Mesenteric fat pad (tissue), 1 donor: ENCODE results near the gene SLBP. TPM values are rescaled to one million over a fixed set of nuclear protein-coding genes. Genes with fewer than 3 reads are reported as not detected.
"Not testable (repeated sequence)": the region's sequence is repeated elsewhere in the genome, so short reads cannot be mapped to it uniquely, and the experiment has no call there.

ENCODE experiments used
- DNase-seq: peaks from one replicate; pipeline ENCODE4 v3.0.0-alpha.2; 2020; ENCODE audit warnings: low spot score
- total RNA-seq: library from RNA; stranded (reverse); fragmentation: NEBNext Ultra II Directional; extraction: Animal tissue kit (Norgen Biotek cat#: 25700); gene quantifications from one replicate; pipeline ENCODE4 v1.2.1, GENCODE V29; 2021
- donor health status: DM: yes; HTN: yes; CAD: no.

Gene SLBP
- total RNA-seq, 1 donor from 2014 or later: 31.2 TPM

DNA sequence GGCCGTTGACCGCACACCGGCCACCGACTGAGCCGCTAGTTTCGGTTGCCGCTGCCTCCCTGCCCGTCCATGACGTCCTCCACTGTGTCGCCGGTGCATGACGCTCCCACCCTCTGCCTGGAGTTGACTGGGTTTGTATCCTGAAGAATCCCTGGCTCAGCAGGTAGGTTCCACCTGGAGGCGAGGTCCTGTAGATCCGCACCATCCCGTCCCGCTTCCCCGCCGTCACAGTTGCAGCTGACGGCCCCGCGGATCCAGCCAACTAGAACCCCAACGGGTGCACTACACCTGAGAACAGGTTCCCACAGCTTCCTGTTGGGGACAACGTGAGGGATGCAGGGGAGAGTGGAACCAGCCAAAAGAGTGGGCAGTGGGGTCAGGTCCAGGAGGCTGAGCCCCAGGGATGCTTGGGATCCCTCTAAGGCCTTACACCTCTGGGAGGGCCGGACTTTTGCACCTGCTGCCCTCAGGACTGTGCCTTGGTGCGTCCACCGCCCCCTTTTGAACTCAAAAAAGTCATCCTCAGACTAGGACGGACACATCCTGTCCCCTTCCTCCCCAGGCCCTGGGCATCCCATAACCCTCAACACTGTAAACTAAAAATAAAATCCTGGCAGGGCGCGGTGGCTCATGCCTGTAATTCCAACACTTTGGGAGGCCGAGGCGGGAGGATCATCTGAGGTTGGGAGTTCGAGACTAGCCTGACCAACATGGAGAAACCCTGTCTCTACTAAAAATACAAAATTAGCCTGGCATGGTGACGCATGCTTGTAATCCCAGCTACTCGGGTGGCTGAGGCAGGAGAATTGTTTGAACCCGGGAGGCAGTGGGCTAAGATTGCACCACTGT, 1.1 kb upstream of the SLBP start:
- no peak for DNase-seq

DNA sequence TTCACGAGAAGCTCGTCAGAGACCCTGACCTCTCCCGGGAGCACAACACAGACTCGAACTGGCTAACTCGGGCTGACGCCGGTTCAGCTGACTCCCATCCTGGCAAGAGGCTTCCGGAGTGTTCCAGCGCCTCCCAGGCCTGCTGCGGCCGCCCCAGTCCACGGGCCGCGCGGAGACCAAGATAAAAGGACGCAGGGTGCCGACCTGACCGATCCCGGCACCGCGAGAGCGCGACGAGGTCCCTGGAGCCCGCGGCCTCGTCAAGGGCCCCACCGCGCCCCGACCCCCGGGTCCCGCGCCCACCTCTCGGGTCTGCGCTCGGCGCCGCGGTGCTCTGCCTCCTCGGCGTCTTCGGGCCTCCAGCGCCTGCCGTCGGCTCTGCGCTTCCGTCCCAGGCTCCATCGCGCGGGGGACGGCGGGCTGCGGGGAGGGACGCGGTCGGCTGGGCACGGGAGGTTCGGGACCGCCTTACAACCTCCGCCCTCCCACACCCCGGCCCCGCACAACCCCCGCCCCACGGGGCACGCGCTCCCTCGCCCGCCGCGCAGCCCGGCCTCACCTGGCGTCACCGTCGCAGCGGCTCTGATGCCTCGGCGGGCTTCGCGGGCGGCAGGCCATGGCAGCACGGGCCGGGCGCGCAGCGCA, 426 bp downstream of the SLBP start:
- no peak for DNase-seq

DNA sequence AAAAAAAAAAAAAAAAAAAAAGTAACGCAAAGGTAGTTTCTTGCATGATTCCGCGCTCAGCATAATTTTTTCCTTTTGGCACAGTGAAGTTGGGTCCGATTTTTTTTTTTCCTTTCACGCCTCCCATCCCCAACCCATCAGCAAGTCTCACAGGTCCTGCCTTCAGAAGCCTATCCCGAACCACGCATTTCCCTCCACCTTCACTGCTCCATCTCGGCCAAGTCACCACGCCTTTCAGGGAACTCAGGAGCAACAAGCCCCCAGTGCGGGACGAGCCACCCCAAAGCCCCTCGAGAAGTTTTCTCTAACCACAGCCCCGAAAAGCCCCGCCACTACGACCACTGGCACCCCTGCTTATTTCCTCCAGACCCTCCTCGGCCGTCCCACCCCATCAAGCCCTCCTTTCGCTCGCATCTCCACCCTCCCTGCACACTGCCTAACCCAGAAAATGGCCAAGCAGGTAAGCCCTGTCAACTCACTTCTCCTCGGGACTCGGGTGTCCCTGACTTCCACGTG, 1.0 kb downstream of the SLBP start:
- DNase-seq: no peak

DNA sequence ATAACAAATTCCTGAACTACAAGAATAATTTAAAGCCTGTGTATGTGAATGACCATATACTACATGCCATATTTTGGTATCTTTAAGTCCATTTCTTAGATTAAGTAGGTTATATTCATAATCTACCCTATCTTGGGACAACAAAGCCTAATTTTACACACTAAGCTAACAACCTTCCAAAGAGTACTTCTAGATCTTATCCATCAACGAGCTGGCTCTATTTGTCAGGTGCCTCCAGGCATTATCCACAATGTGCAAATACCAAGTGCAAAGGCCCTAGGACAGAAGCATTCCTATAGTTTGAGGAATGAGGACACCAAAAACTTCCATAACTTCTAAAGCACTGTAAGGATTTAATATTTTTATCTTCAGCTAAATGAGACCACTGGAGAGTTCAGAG, 3.5 kb downstream of the SLBP start:
- no peak for DNase-seq

DNA sequence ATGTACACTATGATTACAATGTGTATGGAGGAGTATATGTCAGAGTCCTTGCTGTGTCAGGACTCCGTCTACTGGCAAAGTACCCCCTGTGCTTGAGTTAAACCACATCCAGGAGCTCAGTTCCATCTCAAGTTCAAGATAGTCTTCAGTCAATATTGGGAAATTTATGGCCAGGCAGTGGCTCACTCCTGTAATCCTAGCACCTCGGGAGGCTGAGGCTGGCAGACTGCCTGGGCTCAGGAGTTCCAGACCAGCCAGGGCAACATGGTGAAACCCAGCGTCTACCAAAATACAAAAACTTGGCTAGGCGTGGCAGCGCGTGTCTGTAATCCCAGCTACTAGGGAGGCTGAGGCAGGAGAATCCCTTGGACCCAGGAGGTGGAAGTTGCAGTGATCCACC, 5.8 kb downstream of the SLBP start:
- no peak for DNase-seq

DNA sequence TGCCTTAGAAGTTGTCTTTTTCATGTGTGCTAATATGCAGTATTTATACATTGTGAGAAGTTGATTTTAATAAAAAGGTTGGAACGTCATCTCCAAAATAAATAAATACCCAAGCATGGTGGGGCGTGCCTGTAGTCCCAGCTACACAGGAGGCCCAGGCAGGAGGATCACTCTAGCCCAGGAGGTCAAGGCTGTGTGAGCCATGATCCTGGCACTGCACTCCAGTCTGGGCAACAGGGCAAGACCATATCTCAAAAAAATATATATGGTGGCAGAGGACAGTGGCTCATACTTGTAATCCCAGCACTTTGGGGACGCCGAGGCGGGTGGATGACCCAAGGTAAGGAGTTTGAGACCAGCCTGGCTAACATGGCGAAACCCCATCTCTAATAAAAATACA, 6.4 kb downstream of the SLBP start:
- no peak for DNase-seq

DNA sequence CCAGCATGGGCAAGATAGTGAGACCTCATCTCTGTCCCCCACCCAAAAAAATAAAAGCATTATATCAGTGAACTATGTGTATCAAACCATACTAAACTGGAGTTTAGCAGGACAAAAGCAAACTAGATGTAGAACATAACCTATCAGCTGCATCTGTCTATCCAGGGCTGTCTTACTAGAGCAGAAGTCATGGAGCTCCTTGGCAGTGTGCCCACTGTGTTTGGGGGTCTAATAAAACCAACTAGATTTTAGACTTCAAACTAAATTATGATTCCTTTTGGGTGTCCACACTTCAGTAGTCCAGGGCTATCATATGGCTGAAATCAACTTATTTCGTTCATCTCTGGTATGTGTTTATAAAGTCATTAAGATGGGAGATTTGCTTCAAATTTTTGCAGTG, 8.3 kb downstream of the SLBP start:
- DNase-seq: no peak

DNA sequence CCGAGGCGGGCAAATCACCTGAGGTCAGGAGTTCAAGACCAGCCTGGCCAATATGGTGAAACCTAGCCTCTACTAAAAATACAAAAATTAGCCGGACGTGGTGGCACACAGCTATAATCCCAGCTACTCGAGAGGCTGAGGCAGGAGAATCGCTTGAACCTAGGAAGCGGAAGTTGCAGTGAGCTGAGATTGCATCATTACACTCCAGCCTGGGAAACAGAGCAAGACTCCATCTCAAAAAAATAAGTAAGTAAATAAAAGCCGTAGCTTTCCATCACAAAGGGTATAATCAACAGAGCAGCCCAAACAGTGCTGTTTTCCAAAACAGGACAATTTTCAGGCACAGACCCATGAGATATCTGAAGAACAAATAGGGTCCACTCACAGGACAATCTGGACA, 10.4 kb downstream of the SLBP start:
- DNase-seq: not testable (repeated sequence)

DNA sequence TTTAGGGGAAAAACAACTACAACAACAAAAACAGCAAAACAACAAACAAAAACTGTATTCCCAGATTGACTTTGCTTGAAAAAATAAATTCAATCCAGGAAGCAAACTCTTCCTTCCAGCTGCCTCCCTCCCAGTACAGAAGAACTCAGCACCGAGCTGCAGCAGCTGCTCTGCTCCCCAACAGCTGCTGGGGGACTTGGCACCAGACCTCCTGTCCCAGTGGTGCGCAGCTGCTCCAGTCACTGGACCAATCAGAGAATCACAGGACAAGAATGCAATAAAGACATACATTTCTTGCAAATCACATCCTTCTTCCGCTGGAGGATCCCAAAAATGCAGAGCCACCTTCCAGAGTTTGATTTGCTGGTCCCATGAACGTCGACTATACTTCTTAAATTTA, 16.2 kb downstream of the SLBP start:
- no peak for DNase-seq

DNA sequence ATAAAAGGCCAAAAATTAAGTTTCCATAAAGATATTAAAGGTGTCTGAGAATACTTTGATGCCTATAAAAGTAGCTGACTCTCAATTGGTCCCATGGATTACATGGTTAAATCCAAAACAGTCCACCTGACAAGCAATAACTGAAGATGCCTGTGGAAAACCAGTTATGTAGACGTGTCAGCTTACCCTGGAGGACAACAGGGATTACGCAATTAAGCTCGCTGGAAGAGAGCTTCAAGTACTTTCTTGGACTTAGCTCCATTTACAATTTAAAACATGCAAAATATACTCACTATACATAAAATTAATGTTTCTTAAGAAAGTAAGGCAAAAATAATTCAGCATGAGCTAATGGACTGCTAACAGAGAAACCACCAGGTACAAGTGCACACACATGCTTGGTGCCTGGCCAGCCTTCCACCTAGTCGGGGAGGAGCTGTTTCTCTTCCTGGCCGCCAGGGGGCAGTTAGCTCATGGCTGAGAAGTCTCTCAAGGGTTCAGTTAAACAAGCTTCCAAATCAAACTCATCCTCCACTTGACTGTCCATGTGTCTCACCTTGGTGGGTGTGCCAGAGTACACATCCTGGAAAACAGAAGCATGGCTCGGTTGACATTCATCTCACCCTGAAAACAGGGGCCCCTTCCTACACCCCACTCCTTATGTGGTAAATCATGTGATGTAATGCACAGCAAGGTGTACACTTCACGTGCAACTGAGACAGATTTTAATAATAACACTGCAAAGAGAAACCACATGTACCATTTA, 18.8 kb downstream of the SLBP start:
- no peak for DNase-seq

DNA sequence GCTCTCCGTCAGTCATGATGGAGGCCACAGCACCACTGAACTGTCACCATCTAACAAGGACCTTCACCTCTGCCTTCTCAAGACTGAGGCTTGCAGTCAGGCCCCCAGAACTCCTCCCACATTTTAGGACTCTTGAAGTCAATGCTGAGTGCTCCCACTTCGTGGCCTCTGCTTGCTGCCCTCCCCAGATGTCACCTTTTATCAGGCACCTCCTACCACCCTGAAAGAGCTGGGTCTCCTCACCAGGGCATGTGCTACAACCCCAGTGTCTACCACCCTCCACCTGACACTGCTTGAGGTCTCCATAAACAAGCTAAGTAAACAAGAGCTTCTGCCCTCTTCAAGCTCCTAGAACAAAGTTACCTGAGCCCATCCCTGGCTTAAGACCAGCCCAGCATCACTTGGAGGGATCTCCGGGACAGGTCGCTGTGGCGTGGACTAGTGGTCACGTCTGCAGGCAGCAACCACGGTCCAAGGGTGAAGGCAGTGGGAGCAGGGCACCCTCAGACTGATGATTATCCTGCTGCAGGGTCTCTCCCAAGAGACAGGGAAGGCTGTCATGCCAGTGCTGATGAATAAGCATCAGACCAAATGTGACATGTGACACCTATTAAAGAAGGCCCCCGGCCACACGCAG, 20.3 kb downstream of the SLBP start:
- no peak for DNase-seq

DNA sequence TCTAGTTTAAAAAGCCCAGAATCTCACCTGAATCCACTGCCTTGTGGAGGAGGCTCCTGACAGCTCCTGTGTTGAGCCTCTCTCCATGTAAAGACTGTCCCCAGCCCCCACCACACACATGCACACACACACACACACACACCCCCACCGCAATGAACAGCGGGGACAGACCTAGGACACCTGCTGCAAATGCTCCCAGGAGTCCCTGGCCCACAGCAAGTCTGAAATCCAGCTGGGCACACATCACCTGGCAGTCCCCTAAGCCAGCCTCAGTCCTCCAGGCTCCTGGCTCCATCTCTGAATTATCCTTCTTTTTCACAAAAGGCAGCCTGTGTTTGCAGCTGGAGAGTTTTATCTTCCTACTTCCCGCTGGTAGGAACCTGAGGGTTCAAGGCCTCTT, 21.4 kb downstream of the SLBP start:
- no peak for DNase-seq

DNA sequence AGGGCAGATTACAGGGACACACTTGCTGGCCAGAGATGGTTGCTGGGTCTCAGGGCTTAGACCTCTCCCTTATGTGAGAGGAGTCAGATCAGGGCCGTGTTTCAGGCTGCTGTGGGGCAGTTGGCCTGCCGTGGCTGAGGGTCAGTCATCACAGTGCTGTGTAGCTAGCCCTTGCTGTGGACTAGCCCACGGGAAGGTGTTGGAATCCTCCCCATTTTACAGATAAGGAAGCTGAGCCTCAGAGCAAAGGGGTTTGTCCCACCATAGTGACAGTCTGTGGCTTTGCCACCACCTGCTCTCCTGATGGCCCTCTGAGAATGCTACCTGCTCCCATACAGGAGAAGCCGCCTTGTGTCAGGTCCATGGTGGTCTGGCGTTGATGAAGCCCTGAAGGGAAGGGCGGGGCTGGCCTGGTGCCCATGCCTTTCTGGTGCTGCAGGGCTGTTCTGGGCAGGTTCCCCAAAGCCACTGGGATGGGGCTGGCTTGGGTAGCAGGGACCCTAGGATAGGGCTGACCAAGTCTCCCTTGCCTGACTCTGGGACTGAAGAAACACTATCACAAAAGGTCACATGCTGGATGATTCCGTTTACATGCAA, 25.6 kb downstream of the SLBP start:
- DNase-seq: no peak

DNA sequence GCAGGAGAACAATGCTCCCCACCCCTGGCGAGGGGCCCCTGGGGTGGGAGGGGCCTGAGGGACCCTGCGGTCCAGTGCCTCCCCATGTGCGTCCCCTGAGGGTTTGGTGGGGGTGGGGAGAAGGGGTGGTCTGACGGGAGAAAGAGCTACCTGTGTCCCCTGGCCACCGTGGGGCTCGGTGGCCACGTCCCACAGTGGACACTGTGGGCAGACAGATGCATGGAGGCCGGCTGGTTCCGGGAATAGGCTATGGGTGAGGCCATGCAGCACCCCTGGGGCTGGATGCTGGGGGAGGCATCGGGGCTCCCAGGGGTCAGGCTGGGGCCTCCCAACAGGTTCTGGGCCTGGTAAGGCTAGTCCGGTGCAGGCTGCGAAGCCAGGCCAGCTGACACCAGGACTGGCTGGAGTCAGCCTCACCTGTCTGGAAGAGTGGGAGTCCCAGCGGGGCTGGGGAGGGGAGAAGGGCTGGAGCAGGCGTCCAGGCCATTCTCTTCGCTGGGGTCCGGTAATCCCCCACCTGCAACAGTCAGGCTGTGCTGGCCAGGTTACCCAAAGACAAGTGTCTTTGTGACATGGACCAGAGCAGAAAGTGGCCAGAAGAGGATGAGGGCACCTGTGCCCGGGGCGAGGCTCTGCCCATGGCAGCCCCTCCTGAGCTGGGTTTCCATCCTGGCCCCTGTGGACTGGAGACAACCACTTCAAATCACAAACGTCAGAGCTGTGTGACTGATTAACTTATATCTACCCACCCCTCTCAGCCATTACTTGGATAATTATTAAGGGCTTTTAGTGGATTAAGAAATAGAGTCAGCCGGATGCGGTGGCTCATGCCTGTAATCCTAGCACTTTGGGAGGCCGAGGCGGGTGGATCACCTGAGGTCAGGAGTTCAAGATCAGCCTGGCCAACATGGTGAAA, 26.6 kb downstream of the SLBP start:
- DNase-seq: no peak

DNA sequence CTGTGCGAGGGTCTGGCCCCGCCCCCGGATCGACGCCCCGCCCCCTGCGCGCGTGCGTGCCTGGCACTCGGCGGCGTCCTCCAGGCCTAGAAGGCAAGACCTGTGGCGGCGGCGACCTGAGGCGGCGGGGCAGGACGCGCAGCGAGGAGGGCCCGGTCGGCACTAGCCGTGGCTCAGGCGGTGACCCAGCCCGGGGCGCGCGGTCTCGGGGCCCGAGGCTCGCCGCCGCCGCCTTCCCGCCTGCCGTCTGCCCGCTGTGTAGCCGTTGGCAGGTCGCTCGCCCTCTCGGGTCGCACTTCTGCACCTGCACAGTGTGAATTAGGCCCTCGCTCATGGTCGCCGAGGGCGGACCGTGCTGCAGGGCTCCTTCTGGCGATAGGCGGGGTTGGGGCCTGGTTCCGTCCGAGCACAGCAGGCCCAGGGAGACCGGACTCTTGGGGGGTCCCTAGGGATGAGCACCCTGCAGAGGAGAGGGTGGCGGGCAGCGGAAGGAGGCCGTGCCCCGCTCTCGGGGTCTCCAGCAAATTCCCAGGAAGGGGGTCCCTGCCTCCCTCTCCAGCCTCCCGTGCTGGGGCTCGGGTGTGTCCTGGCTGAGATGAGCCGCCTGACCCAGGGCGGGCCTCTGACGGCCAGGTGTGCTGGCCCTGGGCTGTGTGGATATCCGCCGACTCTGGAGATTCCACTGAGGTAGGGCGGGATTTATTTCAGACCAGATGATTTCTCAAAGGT, 27.4 kb downstream of the SLBP start:
- DNase-seq: peak; percentile 97

DNA sequence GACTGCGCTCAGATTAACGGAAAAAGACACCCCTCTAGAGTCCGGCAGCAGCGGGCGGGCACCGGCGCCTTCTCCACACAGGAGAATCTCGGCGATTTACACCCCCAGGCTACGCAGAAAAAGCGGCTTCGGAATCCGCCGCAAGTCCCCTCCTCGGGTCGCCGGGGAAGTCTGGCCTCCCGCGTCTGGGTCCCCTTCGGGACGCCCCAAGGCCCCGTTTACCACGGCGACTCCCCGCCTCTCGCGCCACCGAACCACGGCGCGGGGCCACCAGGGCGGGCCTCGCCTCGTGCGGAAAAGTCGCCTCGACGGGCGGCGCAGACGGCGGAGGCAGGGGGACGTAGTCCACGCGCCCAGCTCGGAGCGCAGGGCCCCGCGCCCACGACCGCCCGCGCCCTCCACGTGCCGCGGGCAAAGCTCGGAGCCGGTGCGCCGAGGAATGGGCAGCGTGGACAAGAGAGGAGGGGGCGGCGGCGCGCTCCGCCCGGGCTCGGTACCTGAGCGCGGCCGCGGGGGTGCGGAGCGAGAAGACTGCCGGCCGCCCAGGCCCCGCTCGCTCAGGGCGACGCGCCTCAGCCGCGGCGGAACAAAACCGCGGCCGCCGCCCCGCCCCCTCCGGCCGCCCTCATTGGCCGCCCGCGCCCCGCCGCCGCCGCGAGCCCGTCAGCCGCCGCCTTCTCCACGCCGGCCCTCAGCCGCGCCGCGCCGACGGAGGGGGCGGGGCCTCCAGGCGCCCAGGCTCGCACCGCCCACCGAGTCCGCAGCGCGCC, 28.2 kb downstream of the SLBP start, which contains the start of gene FAM53A:
FAM53A (minus strand) TSS at position 578 of the 770 bp plus-strand sequence. CDS start 15,572 bp downstream, outside the sequence.
- DNase-seq: no peak

DNA sequence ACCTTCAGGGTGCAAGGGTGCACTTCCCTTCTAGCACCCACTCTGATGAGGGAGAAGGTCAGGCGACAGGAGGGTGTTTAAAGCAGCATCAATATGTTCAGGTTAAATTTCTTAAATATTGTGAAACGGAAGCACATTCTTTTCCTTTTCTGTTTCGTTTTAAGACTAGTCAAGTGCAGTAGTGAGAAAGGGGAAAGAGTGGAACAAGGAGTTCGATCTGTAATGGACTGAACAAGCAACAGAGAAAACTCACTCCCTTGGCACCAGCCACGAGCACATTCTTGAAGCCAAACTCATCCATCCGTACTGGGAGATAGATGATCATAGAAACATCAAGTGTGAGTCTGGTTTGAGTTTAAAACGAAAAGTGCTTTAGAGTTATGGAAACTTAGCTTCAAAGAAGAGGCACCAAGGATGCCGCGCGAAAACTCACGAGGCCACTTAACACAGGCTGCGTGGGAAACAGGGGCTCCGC, 28.8 kb downstream of the SLBP start:
- no peak for DNase-seq

DNA sequence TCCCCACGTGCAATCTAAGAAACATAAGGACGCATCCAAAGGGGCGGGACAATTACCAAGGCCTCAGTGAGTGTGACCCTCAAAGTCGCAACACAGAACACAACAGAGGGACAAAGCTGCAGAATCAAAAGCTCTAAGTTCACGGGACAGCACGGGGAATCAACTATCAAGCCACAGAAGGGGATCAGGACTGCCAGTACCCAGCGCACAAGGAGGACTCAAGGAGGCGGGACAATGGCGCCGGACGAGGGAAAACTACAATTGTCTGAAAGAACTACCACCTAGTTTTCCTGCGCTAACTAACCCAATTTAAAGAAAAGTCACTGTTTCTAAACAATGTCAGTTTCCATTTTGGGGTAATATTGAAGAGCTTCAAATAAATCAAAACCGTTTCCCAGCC, 29.3 kb downstream of the SLBP start:
- DNase-seq: no peak
